Osteocyte (in vitro differentiated cells): Measurements from ENCODE around the gene PRLR. TPM values are rescaled to one million over a fixed set of nuclear protein-coding genes. Genes with fewer than 3 reads are reported as not detected.

ENCODE experiments used
- DNase-seq: peaks from one replicate; pipeline ENCODE4 v3.0.0; 2021; ENCODE audit warnings: mixed read lengths; ENCODE audit not compliant: unreplicated experiment; ENCODE audit errors: extremely low spot score
- H3K27ac Mint-ChIP-seq: one replicate; pipeline ENCODE4 v1.8.0; 2021; ENCODE audit warnings: mild to moderate bottlenecking, mixed read lengths; ENCODE audit not compliant: unreplicated experiment
- H3K27me3 Mint-ChIP-seq: one replicate; pipeline ENCODE4 v1.8.0; 2021; ENCODE audit warnings: mixed read lengths; ENCODE audit not compliant: unreplicated experiment
- H3K36me3 Mint-ChIP-seq: one replicate; pipeline ENCODE4 v1.8.0; 2021; ENCODE audit warnings: mixed read lengths; ENCODE audit not compliant: unreplicated experiment
- H3K4me1 Mint-ChIP-seq: one replicate; pipeline ENCODE4 v1.8.0; 2021; ENCODE audit warnings: mixed read lengths; ENCODE audit not compliant: unreplicated experiment
- H3K4me3 Mint-ChIP-seq: one replicate; pipeline ENCODE4 v1.8.0; 2021; ENCODE audit warnings: mild to moderate bottlenecking, moderate library complexity, mixed read lengths; ENCODE audit not compliant: unreplicated experiment
- H3K9me3 Mint-ChIP-seq: one replicate; pipeline ENCODE4 v1.8.0; 2021; ENCODE audit warnings: mixed read lengths; ENCODE audit not compliant: unreplicated experiment
- total RNA-seq: library from RNA; stranded (reverse); gene quantifications from 2 replicates; pipeline ENCODE4 v1.2.1, GENCODE V29; 2021
- TF ChIP-seq, protein P1 (sequence below): fragments of 200-600 bp; sonication (generic); IDR thresholded peaks from 2 replicates; pipeline ENCODE4 v1.5.0; 2021; ENCODE audit warnings: antibody characterized with exemption, mild to moderate bottlenecking, moderate library complexity

PRLR gene
- total RNA-seq, 1 donor from 2014 or later = 0.30 TPM

GRCh38 chr5:35059251-35059650 lies 171.0 kb downstream of the PRLR start:
- Mint-ChIP-seq H3K4me3 (no peak overlapping the region), H3K27me3 (peaks cover 45% of the 10 kb centered on the region), H3K36me3 (no peaks in the 10 kb centered on the region), H3K27ac (no peak overlapping the region), H3K9me3 (no peaks in the 10 kb centered on the region), H3K4me1 (no peaks in the 10 kb centered on the region)
- DNase-seq = no peak
- TF ChIP-seq, protein P1, sequence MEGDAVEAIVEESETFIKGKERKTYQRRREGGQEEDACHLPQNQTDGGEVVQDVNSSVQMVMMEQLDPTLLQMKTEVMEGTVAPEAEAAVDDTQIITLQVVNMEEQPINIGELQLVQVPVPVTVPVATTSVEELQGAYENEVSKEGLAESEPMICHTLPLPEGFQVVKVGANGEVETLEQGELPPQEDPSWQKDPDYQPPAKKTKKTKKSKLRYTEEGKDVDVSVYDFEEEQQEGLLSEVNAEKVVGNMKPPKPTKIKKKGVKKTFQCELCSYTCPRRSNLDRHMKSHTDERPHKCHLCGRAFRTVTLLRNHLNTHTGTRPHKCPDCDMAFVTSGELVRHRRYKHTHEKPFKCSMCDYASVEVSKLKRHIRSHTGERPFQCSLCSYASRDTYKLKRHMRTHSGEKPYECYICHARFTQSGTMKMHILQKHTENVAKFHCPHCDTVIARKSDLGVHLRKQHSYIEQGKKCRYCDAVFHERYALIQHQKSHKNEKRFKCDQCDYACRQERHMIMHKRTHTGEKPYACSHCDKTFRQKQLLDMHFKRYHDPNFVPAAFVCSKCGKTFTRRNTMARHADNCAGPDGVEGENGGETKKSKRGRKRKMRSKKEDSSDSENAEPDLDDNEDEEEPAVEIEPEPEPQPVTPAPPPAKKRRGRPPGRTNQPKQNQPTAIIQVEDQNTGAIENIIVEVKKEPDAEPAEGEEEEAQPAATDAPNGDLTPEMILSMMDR = no peak

DNA sequence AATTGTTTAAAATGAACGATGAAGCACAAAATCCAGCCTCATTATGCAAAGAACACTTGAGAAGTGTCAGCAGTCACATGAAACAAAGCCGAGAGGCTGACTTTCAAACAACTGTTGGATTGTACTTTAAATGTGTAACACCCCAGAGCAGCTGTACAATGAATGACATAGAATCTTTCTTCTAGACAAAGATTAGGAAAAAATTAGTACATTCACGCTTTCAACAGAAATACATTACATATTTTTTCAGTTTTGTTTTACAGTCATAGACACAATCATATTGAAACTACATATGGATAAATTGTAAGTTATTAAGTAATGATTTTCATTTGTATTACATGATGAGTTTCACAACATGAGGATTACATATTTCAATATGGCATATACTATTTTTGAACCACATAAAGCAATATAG lies 171.9 kb downstream of the PRLR start:
- no peaks in the 10 kb centered on the region for H3K36me3 Mint-ChIP-seq
- H3K9me3 Mint-ChIP-seq = no peaks in the 10 kb centered on the region
- H3K27ac Mint-ChIP-seq = no peak overlapping the region
- no peaks in the 10 kb centered on the region for H3K4me1 Mint-ChIP-seq
- H3K4me3 Mint-ChIP-seq = no peak overlapping the region
- peaks cover 48% of the 10 kb centered on the region for H3K27me3 Mint-ChIP-seq
- DNase-seq = no peak
- TF ChIP-seq, protein P1 = no peak

DNA sequence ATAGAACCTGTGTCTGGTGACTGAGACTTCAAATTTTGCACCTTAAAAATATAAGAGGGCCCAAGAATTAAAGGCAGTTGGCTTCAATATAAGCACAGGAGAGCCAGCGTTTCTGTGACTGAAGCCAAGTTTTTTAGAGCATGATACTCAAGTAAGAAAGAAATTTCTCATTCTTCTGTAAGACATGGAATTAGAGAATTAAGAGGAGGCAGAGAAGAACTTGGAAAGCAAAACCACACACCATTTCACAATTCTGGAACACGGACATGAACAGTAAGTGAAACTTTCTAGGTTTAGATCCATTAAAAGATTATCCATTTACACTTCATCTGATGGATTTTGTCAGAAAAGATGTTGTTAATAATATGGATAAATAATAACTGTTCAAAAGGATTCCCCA lies 173.6 kb downstream of the PRLR start:
- TF ChIP-seq, protein P1 = no peak
- Mint-ChIP-seq H3K36me3 (no peaks in the 10 kb centered on the region), H3K9me3 (no peaks in the 10 kb centered on the region), H3K27ac (no peak overlapping the region), H3K4me1 (no peaks in the 10 kb centered on the region), H3K4me3 (no peak overlapping the region), H3K27me3 (peaks cover 48% of the 10 kb centered on the region)
- DNase-seq = no peak

DNA sequence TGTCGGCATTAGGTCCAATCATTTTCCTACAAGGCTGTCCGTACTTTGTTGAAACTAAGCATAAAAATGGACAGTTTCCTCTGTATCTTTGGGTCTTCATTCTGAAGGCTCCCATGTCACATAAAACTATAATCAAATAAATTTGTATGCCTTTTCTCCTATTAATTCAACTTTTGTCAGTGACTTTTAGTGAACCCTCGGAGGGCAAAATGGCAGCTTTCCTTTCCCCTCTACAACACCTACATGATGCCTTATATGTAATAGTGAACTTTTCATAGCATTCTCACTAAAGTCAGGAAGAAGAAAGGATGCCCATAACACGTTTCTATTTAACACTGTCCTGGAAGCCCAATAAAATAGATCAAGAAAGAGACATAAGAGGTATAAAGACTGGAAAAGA lies 177.4 kb downstream of the PRLR start:
- Mint-ChIP-seq H3K27ac (no peak overlapping the region), H3K36me3 (no peaks in the 10 kb centered on the region), H3K4me3 (no peak overlapping the region), H3K27me3 (peaks cover 44% of the 10 kb centered on the region), H3K9me3 (no peaks in the 10 kb centered on the region), H3K4me1 (no peaks in the 10 kb centered on the region)
- no peak for DNase-seq
- TF ChIP-seq, protein P1 = no peak

GRCh38 chr5:35050541-35051126 lies 179.7 kb downstream of the PRLR start:
- no peaks in the 10 kb centered on the region for H3K4me1 Mint-ChIP-seq
- no peak for DNase-seq
- TF ChIP-seq, protein P1 = no peak
- peaks cover 26% of the 10 kb centered on the region for H3K27me3 Mint-ChIP-seq
- no peak overlapping the region for H3K27ac Mint-ChIP-seq
- no peaks in the 10 kb centered on the region for H3K36me3 Mint-ChIP-seq
- no peaks in the 10 kb centered on the region for H3K9me3 Mint-ChIP-seq
- no peak overlapping the region for H3K4me3 Mint-ChIP-seq
